Vagina (tissue), 2 donors: ENCODE data around the gene SLC25A26. TPM values are rescaled to one million over a fixed set of nuclear protein-coding genes. Genes with fewer than 3 reads are reported as not detected.

Experiments used
- DNase-seq, 2 donors: peaks; one replicate each; pipeline ENCODE4 v3.0.0-alpha.2; 2017; ENCODE audit errors: extremely low spot score in 2 of 2
- H3K27ac ChIP-seq: fragments of 200-600 bp; sonication (generic); one replicate; pipeline ENCODE4 v1.5.1; 2019
- H3K27me3 ChIP-seq: fragments of 200-600 bp; sonication (generic); one replicate; pipeline ENCODE4 v1.5.1; 2019
- H3K36me3 ChIP-seq, 2 donors: fragments of 200-600 bp; sonication (generic); one replicate each; pipeline ENCODE4 v1.5.1; 2017 to 2019
- H3K4me1 ChIP-seq: fragments of 200-600 bp; sonication (generic); one replicate; pipeline ENCODE4 v1.5.1; 2019
- H3K4me3 ChIP-seq, 2 donors: fragments of 200-600 bp; sonication (generic); 1 replicate in 1 of 2; 2 replicates in 1 of 2; pipeline ENCODE4 v1.5.1; 2016 to 2019
- H3K9me3 ChIP-seq: fragments of 200-600 bp; sonication (generic); one replicate; pipeline ENCODE4 v1.5.1; 2019
- POLR2A ChIP-seq, 2 donors: fragments of 450-650 bp; IDR thresholded peaks; one replicate each; pipeline ENCODE4 v1.6.1; 2017; ENCODE audit warnings: antibody characterized with exemption in 2 of 2, mild to moderate bottlenecking in 2 of 2, moderate library complexity in 2 of 2
- POLR2AphosphoS5 ChIP-seq, 2 donors: sonication (generic); formaldehyde crosslinking; IDR thresholded peaks; one replicate each; pipeline ENCODE4 v1.9.0; 2017; ENCODE audit warnings: antibody characterized with exemption in 2 of 2, mild to moderate bottlenecking in 2 of 2, low read depth in 1 of 2; ENCODE audit not compliant: insufficient read depth in 1 of 2
- intact Hi-C: fragments of 100-400 bp; cut with DNase I; formaldehyde crosslinking; loops from one replicate; pipeline ENCODE4 v1.15.1; 2023
- total RNA-seq: library from RNA; depleted of rRNA; stranded (reverse); fragments of >200 nt; gene quantifications from one replicate; pipeline ENCODE4 v1.2.3, GENCODE V29; 2016
- TF ChIP-seq, protein P1 (sequence below), 3 experiments: fragments of 450-650 bp in 2 of 3; fragments of 200-600 bp in 1 of 3; sonication (generic) in 1 of 3; IDR thresholded peaks; one replicate each; pipeline ENCODE4 v1.5.1; 2017 to 2019; ENCODE audit warnings: antibody characterized with exemption in 3 of 3, mild to moderate bottlenecking in 2 of 3, moderate library complexity in 2 of 3

Gene SLC25A26
- total RNA-seq, 1 donor from 2014 or later: 21.6 TPM

GRCh38 chr3:66229931-66230330, 9.1 kb downstream of the SLC25A26 start:
- no peak overlapping the region for H3K27ac ChIP-seq
- H3K4me1 ChIP-seq: no peaks in the 10 kb centered on the region
- H3K27me3 ChIP-seq: no peaks in the 10 kb centered on the region
- DNase-seq: no peak
- H3K36me3 ChIP-seq: no peaks in the 10 kb centered on the region
- TF ChIP-seq, protein P1, sequence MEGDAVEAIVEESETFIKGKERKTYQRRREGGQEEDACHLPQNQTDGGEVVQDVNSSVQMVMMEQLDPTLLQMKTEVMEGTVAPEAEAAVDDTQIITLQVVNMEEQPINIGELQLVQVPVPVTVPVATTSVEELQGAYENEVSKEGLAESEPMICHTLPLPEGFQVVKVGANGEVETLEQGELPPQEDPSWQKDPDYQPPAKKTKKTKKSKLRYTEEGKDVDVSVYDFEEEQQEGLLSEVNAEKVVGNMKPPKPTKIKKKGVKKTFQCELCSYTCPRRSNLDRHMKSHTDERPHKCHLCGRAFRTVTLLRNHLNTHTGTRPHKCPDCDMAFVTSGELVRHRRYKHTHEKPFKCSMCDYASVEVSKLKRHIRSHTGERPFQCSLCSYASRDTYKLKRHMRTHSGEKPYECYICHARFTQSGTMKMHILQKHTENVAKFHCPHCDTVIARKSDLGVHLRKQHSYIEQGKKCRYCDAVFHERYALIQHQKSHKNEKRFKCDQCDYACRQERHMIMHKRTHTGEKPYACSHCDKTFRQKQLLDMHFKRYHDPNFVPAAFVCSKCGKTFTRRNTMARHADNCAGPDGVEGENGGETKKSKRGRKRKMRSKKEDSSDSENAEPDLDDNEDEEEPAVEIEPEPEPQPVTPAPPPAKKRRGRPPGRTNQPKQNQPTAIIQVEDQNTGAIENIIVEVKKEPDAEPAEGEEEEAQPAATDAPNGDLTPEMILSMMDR (IDR thresholded peaks at IDR 0.05): no peak
- TF ChIP-seq POLR2AphosphoS5 (IDR thresholded peaks at IDR 0.05; ENCODE audit: insufficient read depth in 1 of 2, low read depth in 1 of 2): no peak
- TF ChIP-seq POLR2A (IDR thresholded peaks at IDR 0.05): no peak
- intact Hi-C loops: no loop called here
- no peaks in the 10 kb centered on the region for H3K9me3 ChIP-seq
- no peak overlapping the region for H3K4me3 ChIP-seq

DNA sequence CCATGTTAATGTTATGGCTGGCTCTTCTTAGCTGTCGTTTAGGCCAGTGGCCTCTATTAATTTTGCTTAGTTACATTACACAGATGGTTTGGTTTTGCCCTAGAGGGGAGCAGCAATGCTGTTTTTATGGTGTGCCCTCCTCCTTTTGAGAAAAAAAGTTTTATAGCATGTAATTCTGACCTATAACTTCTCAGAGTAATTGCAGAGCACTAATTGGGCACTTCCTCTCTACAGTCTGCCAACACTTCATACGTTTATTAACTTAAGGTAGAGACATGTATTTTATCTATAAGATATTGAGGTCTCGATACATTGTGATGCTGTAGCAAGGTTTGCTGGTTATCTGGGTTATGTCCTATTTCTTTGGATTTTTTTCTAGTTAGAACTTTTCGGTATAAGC, 12.2 kb downstream of the SLC25A26 start:
- intact Hi-C loops: no loop called here
- no peaks in the 10 kb centered on the region for H3K4me1 ChIP-seq
- H3K27me3 ChIP-seq: no peaks in the 10 kb centered on the region
- H3K9me3 ChIP-seq: no peaks in the 10 kb centered on the region
- H3K36me3 ChIP-seq: no peaks in the 10 kb centered on the region
- no peak for TF ChIP-seq POLR2A (IDR thresholded peaks at IDR 0.05)
- no peak overlapping the region for H3K4me3 ChIP-seq
- no peak for DNase-seq
- H3K27ac ChIP-seq: no peak overlapping the region

DNA sequence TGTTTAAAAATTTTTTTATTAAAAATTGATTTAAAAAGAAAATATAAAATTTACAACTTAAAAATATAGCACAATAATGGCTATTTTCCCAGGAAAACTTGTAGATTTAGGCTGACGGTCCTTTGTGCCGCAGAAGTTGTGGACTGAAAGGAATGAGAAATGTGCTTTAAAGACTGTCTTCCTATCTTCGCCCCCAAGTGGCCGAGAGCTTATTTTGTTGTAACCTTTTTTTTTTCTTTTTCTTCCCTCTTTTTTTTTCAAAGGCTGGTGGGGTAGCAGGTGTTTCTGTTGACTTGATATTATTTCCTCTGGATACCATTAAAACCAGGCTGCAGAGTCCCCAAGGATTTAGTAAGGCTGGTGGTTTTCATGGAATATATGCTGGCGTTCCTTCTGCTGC, 15.5 kb downstream of the SLC25A26 start:
- intact Hi-C loops: no loop called here
- no peaks in the 10 kb centered on the region for H3K9me3 ChIP-seq
- H3K27me3 ChIP-seq: no peaks in the 10 kb centered on the region
- no peaks in the 10 kb centered on the region for H3K4me1 ChIP-seq
- H3K4me3 ChIP-seq: no peak overlapping the region
- H3K27ac ChIP-seq: no peak overlapping the region
- no peak for TF ChIP-seq POLR2A (IDR thresholded peaks at IDR 0.05)
- DNase-seq: no peak
- peaks cover 0 to 10% of the 10 kb centered on the region in 2 donors for H3K36me3 ChIP-seq

DNA sequence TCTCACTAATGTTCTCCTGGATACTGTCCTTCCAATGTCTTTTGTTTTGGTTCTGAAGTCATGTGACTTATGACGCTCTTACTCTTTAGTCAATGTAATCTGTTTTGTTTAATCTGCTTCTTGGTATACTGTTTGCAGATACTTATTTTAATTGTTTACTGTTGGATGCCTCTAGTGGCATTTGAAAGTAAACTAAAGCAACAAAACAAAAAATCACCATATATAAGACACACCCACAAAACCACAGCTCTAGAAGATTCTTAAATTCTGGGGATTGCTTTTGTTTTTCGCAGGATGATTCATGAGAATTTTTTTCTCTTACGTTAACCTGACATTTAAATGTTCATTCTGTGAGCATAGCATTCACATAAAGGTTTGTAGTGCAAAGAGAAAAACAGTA, 16.8 kb downstream of the SLC25A26 start:
- H3K9me3 ChIP-seq: no peaks in the 10 kb centered on the region
- H3K27ac ChIP-seq: no peak overlapping the region
- H3K27me3 ChIP-seq: no peaks in the 10 kb centered on the region
- TF ChIP-seq POLR2A (IDR thresholded peaks at IDR 0.05) (no peak), POLR2AphosphoS5 (IDR thresholded peaks at IDR 0.05; ENCODE audit: insufficient read depth in 1 of 2, low read depth in 1 of 2) (no peak)
- TF ChIP-seq, protein P1 (IDR thresholded peaks at IDR 0.05): no peak
- H3K36me3 ChIP-seq: peaks cover 0 to 10% of the 10 kb centered on the region in 2 donors
- intact Hi-C loops: no loop called here
- DNase-seq: no peak
- H3K4me1 ChIP-seq: no peaks in the 10 kb centered on the region
- H3K4me3 ChIP-seq: no peak overlapping the region

- intact Hi-C loops: no loop called here
- TF ChIP-seq, protein P1 (IDR thresholded peaks at IDR 0.05): no peak
- TF ChIP-seq POLR2A (IDR thresholded peaks at IDR 0.05) (no peak), POLR2AphosphoS5 (IDR thresholded peaks at IDR 0.05; ENCODE audit: insufficient read depth in 1 of 2, low read depth in 1 of 2) (no peak)
- H3K9me3 ChIP-seq: no peaks in the 10 kb centered on the region
- H3K36me3 ChIP-seq: peaks cover 0 to 15% of the 10 kb centered on the region in 2 donors
- H3K4me3 ChIP-seq: no peak overlapping the region
- no peak overlapping the region for H3K27ac ChIP-seq
- DNase-seq: no peak
- H3K4me1 ChIP-seq: no peaks in the 10 kb centered on the region
- no peaks in the 10 kb centered on the region for H3K27me3 ChIP-seq
Observed at GRCh38 chr3:66239513-66240123, 18.8 kb downstream of the SLC25A26 start.

DNA sequence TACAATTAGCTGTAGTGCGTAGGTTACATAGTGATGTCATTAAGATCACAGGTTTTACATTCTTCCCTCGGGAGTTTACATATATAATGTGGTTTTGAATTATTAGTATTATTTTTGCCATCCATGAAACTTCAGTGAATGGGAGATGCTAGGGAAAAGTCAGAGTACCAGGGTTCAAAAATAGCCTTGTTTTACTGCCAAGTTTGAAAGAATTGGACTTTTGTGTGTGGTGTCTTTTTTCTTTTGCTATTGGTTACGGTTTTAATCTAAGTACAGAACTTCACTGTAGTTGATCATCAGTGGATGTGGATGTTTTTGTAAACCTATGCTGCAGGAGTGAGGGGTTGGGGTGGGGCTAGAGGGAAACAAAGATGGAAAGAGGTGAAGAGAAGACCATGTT, 20.7 kb downstream of the SLC25A26 start:
- no peaks in the 10 kb centered on the region for H3K27me3 ChIP-seq
- intact Hi-C loops: no loop called here
- H3K4me3 ChIP-seq: no peak overlapping the region
- no peak for TF ChIP-seq POLR2A (IDR thresholded peaks at IDR 0.05)
- TF ChIP-seq POLR2AphosphoS5 (IDR thresholded peaks at IDR 0.05; ENCODE audit: insufficient read depth in 1 of 2, low read depth in 1 of 2): no peak
- TF ChIP-seq, protein P1 (IDR thresholded peaks at IDR 0.05): no peak
- DNase-seq: no peak
- peaks cover 0 to 17% of the 10 kb centered on the region in 2 donors for H3K36me3 ChIP-seq
- H3K27ac ChIP-seq: no peak overlapping the region
- H3K9me3 ChIP-seq: no peaks in the 10 kb centered on the region
- H3K4me1 ChIP-seq: no peaks in the 10 kb centered on the region
